NCI-H2029 (cell line): ENCODE results near the gene NUDT5.

Experiments used
- DNase-seq: peaks from one replicate; lab custom pipeline; 2025; lab: John Stamatoyannopoulos, UW

NUDT5 gene

DNA sequence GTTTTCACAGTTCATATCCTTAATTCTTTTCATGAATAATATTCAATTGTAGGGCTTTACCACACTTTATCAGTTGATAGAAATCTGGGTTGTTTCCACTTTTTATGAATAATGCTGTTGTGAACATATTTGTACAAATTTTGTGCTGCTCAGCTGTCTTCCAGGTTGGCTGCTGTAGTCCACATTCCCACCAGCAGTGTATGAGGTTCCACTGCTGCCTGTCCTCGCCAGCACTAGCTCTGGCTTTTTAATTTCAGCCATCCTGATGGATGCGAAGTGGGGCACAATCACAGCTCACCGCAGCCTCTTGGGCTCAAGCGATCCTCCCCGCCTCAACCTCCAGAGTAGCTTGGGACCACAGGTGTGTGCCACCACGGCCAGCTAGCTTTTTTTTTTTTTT lies 32.8 kb downstream of the NUDT5 start:
- no peak for DNase-seq

DNA sequence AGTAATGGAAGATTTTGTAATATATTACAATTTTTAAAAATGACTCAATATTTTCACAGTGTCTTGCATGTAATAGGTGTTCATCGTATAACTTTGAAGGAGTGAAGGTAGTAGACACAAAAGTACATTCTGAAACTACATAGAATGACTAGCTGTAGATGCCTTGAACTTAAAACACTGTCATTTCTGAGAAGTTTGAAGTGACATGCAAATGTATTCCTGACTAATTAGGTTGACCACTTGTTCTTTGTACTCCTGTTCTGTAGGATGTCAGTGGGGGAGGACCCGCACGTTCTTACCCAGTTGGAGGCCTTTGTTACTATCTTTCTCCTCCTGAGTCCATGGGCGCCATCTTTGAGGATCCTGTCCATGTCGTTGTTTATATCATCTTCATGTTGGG lies 35.0 kb downstream of the NUDT5 start:
- no peak for DNase-seq

DNA sequence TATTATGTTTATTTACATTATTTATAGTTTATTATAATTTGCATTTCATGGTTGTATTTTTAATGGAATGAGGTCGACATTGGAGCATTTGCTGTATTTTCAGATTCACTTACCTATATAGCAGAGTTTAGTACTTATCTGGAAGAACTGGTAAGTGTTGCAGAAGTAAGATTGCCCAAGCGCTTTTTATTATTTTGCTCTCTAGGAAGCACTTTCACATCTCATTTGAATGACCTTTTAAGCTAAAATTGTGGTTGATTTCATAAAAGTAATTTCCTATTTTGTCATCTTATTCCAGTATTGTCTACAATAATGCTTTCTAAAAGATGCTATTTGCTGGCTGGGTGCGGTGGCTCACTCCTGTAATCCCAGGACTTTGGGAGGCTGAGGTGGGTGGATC lies 37.6 kb downstream of the NUDT5 start:
- no peak for DNase-seq

DNA sequence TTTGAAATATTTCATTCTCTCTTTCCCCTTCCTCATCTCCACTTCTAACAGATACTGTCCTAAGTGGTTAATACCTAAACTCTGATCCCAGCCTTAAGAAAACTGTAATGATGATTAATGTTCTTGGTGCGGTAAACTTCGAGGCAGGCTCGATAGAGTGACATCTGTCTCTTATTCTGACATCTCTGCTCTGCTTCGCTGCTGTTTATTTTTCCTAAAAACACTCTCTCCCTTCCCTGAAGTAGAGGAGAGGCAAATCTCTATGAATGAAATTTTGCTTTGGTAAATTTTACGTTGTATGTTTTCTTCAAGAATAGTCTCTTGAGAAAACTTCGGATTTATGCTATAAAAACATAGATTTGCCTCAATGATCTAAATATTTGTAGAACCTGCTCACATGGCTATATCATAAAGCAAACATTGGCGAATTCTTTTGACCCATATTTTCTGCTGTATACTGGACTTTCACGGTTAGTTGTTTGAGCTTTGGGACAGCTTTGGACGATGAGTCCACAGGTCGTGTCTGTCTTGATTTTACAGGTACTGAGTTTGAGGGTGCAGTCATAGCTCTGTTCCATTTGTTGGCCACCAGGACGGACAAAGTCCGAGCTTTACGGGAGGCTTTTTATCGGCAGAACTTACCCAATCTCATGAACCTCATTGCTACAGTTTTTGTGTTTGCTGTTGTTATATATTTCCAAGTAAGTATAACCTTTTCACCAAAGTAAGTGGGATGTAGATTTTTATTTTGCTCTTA lies 39.1 kb downstream of the NUDT5 start:
- DNase-seq = no peak

DNA sequence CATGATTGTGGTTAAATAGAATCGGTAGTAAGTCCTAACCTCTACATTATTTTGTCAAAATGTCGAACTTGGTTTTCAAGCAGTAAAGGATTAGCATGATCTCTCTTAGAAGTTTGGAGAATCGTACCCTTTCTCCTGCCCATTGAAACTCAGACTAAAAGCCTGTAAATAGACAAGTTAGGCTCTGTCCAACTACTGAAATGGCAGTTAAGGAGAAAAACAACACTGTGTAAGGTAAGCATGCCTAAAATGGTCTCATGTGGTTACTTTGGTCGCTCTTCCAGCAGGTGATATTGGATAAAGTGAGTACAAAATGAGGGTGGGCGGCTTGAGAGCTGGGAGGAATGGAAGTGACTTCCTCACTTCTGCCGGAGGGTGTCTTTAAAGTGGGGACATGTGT lies 41.2 kb downstream of the NUDT5 start:
- no peak for DNase-seq

DNA sequence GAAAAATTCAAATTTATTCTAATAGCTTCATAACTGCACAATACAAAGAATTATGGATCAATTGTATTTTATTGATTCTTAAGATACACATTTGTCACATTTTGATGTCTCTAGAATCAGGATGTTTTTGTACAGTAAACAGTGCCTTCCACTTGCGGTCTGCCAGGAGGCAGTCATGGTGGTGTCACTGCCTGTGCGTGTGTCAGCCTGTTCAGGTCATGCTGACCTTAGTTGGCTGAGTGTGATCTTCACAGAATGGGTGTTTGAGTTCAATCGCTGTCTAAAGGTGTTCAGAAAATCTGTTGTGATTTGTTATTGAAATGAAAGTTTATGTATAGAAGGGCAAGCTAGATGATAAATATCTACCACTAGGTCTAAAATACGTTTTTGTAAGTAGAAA lies 45.5 kb downstream of the NUDT5 start:
- no peak for DNase-seq

DNA sequence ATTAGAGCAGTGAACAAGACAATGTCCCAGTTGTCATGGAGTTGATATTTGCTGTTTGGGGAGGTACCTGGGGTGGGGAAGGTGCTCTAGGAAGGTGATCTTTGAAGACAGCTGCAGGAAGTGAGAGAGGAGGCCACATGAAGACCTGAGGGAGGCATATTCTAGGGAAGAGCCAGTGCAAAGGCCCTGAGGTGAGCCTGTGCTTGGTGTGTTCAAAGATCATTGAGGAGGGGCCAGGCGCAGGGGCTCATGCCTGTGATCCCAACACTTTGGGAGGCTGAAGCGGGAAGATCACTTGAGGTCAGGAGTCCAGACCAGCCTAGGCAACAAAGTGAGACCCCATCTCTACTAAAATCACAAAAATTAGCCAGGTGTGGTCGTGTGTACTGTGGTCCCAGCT lies 51.2 kb downstream of the NUDT5 start:
- DNase-seq = no peak

DNA sequence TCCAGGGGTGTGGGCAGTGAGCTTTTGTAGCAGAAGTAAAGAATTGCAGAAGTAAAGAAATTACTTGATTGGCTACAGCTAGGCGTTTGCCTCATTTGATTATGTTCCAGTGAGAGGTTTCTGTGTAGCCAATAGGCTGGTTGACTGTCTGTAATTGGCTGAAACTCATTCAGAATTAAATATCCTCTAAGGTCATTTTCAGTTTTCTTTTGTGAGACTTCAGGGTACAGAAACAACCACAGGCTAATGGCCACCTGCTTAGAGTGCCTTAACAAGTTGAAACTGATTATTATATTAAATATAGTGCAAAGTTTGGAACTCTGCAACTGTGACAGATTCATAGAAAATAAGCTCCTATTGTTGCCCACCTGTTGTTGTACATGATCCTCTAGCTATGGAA lies 55.7 kb downstream of the NUDT5 start:
- no peak for DNase-seq

DNA sequence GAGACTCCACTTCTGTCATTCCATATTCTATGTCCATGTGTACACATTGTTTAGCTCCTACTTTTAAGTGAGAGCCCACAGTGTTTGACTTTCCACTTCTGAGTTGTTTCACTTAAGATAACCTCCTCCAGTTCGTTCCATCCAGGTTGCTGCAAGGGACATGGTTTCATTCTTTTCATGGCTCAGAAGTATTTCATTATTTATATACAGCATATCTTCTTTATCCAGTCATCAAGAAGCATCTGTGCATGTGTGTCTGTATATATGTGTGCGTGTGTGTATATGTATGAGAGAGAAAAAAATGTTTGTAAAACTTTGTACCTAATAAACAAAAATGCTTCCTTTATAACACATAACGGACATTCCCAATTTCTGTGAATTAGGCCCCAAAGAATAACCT lies 60.1 kb downstream of the NUDT5 start:
- no peak for DNase-seq

DNA sequence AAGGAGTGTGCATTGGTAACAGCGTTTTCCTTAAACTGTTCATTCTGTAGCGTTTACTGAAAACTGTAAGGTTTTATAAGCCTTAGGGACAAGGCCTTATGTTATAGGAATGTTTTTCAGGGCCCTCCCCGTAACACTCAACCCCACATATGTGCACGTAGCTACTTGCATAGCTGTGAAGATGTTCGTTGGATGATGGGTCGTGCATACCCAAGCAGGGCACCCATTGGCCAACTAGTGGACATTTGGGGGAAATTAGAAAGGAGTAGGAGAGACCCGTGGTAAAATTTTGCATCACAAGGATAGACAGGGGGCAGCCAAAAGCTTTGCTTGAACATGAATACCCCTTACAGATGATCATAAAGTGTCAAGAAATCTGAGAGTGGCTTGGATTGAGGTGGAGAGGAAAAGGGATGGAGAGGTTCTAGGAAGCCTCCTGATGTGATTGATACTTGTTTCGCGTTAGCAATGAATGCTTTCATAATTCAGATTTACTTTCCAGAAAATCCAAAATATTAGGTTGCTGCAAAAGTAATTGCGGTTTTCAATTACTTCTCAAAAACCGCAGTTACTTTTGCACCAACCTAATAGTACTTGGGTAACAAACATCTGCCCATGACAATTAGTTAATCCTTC lies 65.3 kb downstream of the NUDT5 start:
- no peak for DNase-seq

DNA sequence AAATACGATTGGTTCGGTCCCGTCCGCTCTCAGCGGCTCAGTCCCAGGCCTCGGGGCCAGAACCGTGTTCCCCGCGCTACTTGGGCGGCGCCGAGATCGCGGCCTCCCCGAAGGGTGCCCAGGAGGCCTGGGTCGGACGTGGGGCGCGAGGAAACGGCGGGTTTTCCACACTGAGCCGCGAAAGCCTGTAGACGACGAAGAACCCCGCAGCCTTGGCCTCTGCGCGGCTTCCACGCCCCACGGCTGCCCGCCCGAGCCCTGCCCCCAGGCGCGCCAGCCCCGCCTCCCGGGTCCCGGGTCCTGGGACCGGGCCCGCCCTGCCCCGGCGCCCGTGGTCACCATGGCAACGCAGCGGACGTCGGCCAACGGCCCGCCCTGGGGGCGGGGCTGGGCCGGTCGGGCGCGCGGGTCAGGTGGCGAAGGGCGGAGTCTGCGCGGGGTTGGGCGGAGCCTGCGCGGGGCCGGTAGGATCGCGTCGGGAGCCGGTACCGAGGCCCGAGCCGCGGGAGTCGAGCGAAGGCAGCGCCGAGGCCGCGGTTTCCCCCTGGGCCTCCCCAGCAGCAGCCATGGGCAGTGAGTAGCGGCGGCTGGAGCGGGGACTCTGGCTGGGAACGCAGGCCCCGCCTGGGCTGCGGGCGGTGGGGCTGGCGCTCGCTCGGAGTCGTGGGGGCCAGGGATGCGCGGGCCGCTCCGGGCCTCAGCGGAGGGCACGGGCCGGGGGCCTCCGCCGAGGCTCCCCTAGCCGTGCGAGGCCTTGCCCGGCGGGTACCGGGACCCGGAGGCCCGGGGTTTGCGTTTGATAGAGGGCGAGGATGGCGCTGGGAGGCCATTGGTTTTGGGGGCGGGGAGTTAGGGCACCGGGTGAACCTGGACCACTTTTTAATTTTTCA lies 66.2 kb downstream of the NUDT5 start, which contains the start of gene SEC61A2:
TSS of gene SEC61A2 (plus strand) at position 456 of the 890 bp plus-strand sequence. CDS start at position 567, 111 bp downstream.
- peak; percentile 69 for DNase-seq

DNA sequence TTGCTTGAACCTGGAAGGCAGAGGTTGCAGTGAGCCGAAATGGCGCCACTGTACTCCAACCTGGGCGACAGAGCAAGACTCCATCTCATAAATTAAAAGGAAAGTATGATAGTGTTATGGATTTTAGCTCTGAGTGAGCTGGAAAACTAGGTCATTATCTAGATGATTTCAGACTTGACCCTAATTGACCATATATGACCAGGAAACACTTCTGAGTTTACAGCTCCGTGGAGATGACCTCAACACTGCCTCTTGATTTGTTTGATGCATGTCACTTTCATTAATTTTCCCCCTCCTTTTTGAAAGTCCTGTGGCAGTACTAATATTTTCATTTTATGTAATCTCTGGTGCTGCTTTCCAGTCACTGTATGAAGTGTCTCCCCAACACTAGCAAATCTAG lies 74.0 kb downstream of the NUDT5 start:
- no peak for DNase-seq
